Prostate gland (tissue), 2 donors: Measurements from ENCODE around the gene TAF1C.

ENCODE experiments used
- CTCF ChIP-seq, 4 experiments: fragments of 200-600 bp in 2 of 4; fragments of 450-650 bp in 2 of 4; sonication (generic) in 2 of 4; IDR thresholded peaks; 1 replicate in 3 of 4; 2 replicates in 1 of 4; pipeline ENCODE4 v1.5.1; 2016 to 2019; ENCODE audit warnings: antibody characterized with exemption in 4 of 4, mild to moderate bottlenecking in 2 of 4, moderate library complexity in 2 of 4
- POLR2A ChIP-seq: fragments of 450-650 bp; IDR thresholded peaks from one replicate; pipeline ENCODE4 v1.6.1; 2016; ENCODE audit warnings: antibody characterized with exemption, mild to moderate bottlenecking

DNA sequence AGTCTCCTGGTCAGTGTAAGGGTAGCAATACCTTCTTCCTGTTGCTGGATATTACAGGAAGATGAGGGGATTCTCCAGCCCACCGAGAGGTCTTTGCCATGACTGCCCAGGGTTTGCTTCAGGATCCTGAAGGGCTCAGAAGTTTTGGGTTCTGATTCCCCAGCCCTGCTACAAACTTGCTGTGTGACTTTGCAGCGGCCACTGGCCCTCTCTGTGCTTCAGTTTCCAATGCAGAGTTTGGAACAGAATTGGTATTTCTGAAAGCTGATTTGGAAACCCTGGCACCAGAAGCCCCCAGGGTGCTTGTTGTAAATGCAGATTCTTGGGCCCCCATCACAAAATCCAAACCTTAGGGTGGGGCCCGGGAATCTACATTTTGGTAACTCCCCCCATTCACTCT lies 38.3 kb upstream of the TAF1C start:
- TF ChIP-seq POLR2A: no peak
- no peak for TF ChIP-seq CTCF (IDR thresholded peaks at IDR 0.05)
